GM18951 (cell line): ENCODE data around the gene ZNF592.

Experiments used
- POLR2A ChIP-seq: IDR thresholded peaks from 4 replicates; pipeline ENCODE4 v1.6.1; 2011; ENCODE audit warnings: mild to moderate bottlenecking; ENCODE audit not compliant: insufficient read length, insufficient read depth; ENCODE audit errors: extremely low read depth
- in situ Hi-C: fragments of 300-500 bp; cut with MboI; formaldehyde crosslinking; loops from one replicate; pipeline ENCODE4 v1.12.0; 2022; ENCODE audit warnings: low sequenced_read_pairs, mixed read lengths, inconsistent platforms; ENCODE audit not compliant: unreplicated experiment

The ZNF592 gene

GRCh38 chr15:84828086-84828908 lies 79.9 kb downstream of the ZNF592 start:
- TF ChIP-seq POLR2A: no peak
- in situ Hi-C loops: no loop called here

- in situ Hi-C loops: no loop called here
- TF ChIP-seq POLR2A: no peak
Measured at GRCh38 chr15:84829428-84829827, 81.0 kb downstream of the ZNF592 start.

- in situ Hi-C loops: no loop called here
- no peak for TF ChIP-seq POLR2A
Measured at GRCh38 chr15:84830036-84830435, 81.6 kb downstream of the ZNF592 start.

GRCh38 chr15:84831028-84831427 lies 82.6 kb downstream of the ZNF592 start:
- no peak for TF ChIP-seq POLR2A
- in situ Hi-C loops: no loop called here

GRCh38 chr15:84831613-84832012 lies 83.2 kb downstream of the ZNF592 start:
- in situ Hi-C loops: no loop called here

GRCh38 chr15:84832448-84833040 lies 84.2 kb downstream of the ZNF592 start:
- TF ChIP-seq POLR2A: no peak
- in situ Hi-C loops: no loop called here

More at GRCh38 chr15:84831613-84832012, 83.2 kb downstream of the ZNF592 start:
- TF ChIP-seq POLR2A: no peak

GRCh38 chr15:84833447-84834228 lies 85.2 kb downstream of the ZNF592 start:
- no peak for TF ChIP-seq POLR2A
- in situ Hi-C loops: no loop called here

- in situ Hi-C loops: no loop called here
Measured at GRCh38 chr15:84834229-84834955, 86.0 kb downstream of the ZNF592 start.

GRCh38 chr15:84834969-84835368 lies 86.6 kb downstream of the ZNF592 start:
- no peak for TF ChIP-seq POLR2A
- in situ Hi-C loops: no loop called here

More at GRCh38 chr15:84834229-84834955, 86.0 kb downstream of the ZNF592 start:
- TF ChIP-seq POLR2A: no peak

GRCh38 chr15:84835661-84836337 lies 87.4 kb downstream of the ZNF592 start:
- in situ Hi-C loops: no loop called here
- no peak for TF ChIP-seq POLR2A

GRCh38 chr15:84836844-84837243 lies 88.5 kb downstream of the ZNF592 start:
- TF ChIP-seq POLR2A: no peak
- in situ Hi-C loops: no loop called here

- no peak for TF ChIP-seq POLR2A
- in situ Hi-C loops: no loop called here
Measured at GRCh38 chr15:84839714-84840113, 91.3 kb downstream of the ZNF592 start.
